HG02970 (cell line): Measurements from ENCODE around the gene PKD2.

ENCODE experiments used
- ATAC-seq: cut with Tn5 transposase; IDR thresholded peaks from one replicate; pipeline ENCODE4 v1.9.1; 2021; ENCODE audit warnings: mild to moderate bottlenecking, moderate library complexity, moderate number of reproducible peaks; ENCODE audit not compliant: unreplicated experiment, low FRiP score

PKD2 gene

DNA sequence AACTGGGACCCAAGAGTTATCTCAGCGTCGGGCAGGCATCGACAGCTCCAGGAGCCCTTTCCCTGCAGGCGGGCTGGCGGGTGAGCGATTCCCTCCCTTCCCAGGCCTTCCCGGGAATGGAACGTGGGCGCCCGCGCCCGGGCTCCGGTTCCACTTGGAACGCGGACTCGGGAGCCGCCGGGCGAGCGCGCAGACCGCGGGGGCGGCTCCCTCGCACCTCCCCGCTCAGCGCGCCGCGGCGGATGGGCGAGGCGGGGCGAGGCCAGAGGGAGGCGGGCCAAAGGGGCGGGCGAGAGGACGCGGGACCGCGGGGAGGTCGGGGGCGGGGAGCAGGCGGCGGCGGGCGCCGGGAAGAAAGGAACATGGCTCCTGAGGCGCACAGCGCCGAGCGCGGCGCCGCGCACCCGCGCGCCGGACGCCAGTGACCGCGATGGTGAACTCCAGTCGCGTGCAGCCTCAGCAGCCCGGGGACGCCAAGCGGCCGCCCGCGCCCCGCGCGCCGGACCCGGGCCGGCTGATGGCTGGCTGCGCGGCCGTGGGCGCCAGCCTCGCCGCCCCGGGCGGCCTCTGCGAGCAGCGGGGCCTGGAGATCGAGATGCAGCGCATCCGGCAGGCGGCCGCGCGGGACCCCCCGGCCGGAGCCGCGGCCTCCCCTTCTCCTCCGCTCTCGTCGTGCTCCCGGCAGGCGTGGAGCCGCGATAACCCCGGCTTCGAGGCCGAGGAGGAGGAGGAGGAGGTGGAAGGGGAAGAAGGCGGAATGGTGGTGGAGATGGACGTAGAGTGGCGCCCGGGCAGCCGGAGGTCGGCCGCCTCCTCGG is at the start of gene PKD2:
Gene PKD2, plus strand, starts transcription at position 332 of the 818 bp plus-strand sequence. Its CDS starts 99 bp downstream, at position 431.
- peak; percentile 74 for ATAC-seq

GRCh38 chr4:87961993-87962392 is 45.4 kb upstream of the PKD2 start:
- no peak for ATAC-seq

DNA sequence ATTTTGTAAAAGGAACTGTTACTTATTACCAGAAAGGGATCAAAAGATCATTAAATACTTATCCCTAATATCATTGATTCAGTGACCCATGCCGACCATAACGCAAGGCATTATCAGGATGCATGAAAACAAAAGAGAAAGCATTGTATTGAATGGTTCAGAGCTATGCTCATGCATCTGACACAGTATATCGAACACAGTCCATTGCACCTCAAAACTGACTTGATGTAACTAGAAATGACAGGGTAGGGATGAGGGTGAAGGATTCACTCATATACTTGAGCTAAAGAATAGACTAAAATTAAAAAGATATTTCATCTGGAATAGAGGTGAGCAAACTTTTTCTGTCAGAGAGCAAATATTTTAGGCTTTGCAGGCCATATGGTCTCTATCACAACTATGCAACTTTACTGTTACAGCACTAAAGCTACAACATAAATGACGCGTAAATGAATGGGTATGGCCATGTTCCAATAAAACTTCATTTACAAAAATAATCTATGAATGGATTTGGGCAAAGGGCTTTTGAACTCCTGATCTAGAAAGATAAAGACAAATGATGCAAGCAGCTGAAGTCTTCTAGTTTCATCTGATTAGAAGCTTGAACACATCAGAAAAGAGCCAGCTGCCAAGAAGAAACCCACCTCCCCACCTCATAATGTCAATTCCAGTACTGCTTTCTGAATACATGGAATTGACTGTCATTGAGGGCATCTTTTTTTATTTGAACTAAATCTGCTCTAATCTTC is 44.9 kb upstream of the PKD2 start:
- no peak for ATAC-seq

GRCh38 chr4:87965501-87965975 is 41.9 kb upstream of the PKD2 start:
- ATAC-seq = no peak

GRCh38 chr4:87966095-87966496 is 41.3 kb upstream of the PKD2 start:
- no peak for ATAC-seq

GRCh38 chr4:87967193-87967592 is 40.2 kb upstream of the PKD2 start:
- no peak for ATAC-seq

- no peak for ATAC-seq
Measured at GRCh38 chr4:87970121-87970520, 37.3 kb upstream of the PKD2 start.

GRCh38 chr4:87971866-87972265 is 35.6 kb upstream of the PKD2 start:
- no peak for ATAC-seq

- peak; percentile 58 for ATAC-seq
Measured at GRCh38 chr4:87973283-87974169, 33.9 kb upstream of the PKD2 start.

DNA sequence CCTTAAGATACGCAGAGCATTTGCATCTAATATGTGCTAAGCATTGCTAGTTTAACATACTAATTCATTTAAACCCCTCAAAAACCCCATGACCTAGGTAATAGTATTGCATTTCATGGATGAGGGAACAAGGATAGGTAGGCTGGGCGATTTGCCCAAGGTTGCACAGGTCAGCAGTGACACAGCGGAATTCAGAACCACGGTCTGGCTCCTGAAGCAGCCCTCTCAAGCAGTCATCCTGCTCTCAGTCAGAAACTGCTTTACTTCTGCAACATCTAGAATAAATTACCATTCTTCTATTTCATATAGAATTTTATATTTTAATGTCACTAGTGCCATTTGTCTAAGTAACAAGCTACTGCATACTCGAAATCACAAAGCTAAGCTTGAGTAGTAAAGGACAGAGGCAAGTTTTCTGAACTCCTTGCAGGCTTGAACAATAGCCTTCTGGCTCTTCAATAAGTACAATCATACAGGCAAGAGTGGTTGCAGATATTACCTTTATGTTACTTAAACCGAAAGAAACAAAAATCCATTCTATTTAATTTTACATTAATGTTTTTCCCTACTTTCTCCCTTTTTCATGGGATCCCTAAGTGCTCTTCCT is 32.5 kb upstream of the PKD2 start:
- peak; percentile 32 for ATAC-seq

DNA sequence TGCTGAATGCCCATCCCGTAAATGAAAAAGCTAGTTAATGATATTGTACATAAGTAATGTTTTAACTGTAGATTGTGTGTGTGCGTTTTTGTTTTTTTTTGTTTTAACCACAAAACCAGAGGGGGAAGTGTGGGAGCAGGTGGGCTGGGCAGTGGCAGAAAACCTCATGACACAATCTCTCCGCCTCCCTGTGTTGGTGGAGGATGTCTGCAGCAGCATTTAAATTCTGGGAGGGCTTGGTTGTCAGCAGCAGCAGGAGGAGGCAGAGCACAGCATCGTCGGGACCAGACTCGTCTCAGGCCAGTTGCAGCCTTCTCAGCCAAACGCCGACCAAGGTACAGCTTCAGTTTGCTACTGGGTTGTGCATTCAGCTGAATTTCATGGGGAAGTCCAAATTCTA is 32.0 kb upstream of the PKD2 start, which contains the start of gene SPP1:
Gene SPP1, plus strand, starts transcription at position 249 of the 400 bp plus-strand sequence. CDS start 1,182 bp downstream, outside the sequence.
- ATAC-seq = peak; percentile 67

GRCh38 chr4:87977521-87978278 is 29.7 kb upstream of the PKD2 start:
- ATAC-seq = no peak

GRCh38 chr4:87978681-87979080 is 28.8 kb upstream of the PKD2 start:
- ATAC-seq = no peak

DNA sequence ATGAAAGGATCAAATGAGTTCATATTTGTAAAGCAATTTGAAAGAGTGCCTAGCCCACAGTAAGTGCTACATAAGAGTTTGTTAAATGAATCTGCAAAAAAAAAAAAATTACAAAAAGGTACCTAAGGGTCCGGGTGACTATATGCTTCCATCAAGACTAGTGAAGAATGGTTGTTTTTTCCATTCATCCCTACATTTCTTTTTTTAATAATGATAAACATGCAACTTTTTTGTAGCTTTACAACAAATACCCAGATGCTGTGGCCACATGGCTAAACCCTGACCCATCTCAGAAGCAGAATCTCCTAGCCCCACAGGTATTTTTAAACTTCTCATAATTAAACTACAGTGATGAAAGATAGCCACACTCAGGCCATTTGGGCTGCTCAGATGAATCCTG is 27.6 kb upstream of the PKD2 start:
- no peak for ATAC-seq

GRCh38 chr4:87981486-87981885 is 25.9 kb upstream of the PKD2 start:
- no peak for ATAC-seq

DNA sequence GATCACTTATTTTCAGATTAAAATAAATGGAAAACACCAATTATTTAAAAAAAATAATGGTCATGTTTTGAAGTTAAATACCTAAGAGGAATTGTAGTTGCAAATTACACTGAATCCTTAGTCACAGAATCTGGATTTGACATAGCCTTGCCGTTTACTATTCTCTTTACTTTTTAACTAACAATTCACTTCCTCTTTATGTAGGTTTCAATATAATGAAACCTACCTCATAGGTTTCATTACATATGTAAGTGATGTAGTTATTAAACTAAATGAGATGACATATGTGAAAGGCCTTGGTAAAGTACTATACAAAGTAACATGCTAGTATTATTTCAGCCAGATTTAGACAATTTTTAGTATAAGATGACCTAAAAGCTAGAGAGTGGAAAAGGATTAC is 25.4 kb upstream of the PKD2 start:
- no peak for ATAC-seq

DNA sequence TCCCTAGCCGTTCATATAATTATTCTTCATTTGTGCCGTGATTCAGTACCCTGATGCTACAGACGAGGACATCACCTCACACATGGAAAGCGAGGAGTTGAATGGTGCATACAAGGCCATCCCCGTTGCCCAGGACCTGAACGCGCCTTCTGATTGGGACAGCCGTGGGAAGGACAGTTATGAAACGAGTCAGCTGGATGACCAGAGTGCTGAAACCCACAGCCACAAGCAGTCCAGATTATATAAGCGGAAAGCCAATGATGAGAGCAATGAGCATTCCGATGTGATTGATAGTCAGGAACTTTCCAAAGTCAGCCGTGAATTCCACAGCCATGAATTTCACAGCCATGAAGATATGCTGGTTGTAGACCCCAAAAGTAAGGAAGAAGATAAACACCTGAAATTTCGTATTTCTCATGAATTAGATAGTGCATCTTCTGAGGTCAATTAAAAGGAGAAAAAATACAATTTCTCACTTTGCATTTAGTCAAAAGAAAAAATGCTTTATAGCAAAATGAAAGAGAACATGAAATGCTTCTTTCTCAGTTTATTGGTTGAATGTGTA is 24.9 kb upstream of the PKD2 start:
- ATAC-seq = no peak

DNA sequence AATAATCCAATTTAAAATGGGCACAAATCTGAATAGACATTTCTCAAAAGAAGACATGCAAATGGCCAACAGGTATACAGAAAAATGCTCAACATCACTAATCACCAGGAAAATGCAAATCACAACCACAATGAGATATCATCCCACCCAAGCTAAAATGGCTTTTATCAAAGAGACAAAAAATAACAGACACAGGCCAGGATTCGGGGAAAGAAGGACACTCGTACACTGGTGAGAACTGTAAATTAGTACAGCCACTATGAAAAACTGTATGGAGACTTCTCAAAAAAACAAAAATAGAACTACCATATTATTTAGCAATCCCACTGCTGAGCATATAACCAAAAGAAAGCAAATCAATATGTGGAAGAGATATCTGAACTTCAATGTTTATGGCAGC is 23.4 kb upstream of the PKD2 start:
- ATAC-seq = no peak
